GM21447 (cell line): ENCODE data around the gene DHRS4L2.
"Not testable (repeated sequence)": the region's sequence is repeated elsewhere in the genome, so short reads cannot be mapped to it uniquely, and the experiment has no call there.

Experiments used
- ATAC-seq: cut with Tn5 transposase; IDR thresholded peaks from one replicate; pipeline ENCODE4 v1.9.1; 2021; ENCODE audit not compliant: unreplicated experiment

Gene DHRS4L2

GRCh38 chr14:23970283-23970659, 18.5 kb upstream of the DHRS4L2 start:
- not testable (repeated sequence) for ATAC-seq

- not testable (repeated sequence) for ATAC-seq
Measured at GRCh38 chr14:23973178-23973577, 15.6 kb upstream of the DHRS4L2 start.

- ATAC-seq = not testable (repeated sequence)
Measured at GRCh38 chr14:23974041-23974440, 14.7 kb upstream of the DHRS4L2 start.

GRCh38 chr14:23977208-23977607, 11.5 kb upstream of the DHRS4L2 start:
- not testable (repeated sequence) for ATAC-seq

- ATAC-seq = not testable (repeated sequence)
Measured at GRCh38 chr14:23981951-23982813, 6.5 kb upstream of the DHRS4L2 start.

- ATAC-seq = no peak
Measured at GRCh38 chr14:23984891-23985602, 3.7 kb upstream of the DHRS4L2 start.

GRCh38 chr14:23988223-23988606, 514 bp upstream of the DHRS4L2 start:
- peak; percentile 8 for ATAC-seq

GRCh38 chr14:23989734-23990445, 1.2 kb downstream of the DHRS4L2 start:
- ATAC-seq = not testable (repeated sequence)

GRCh38 chr14:23990961-23991360, 2.2 kb downstream of the DHRS4L2 start:
- not testable (repeated sequence) for ATAC-seq

- ATAC-seq = not testable (repeated sequence)
Measured at GRCh38 chr14:23993042-23993441, 4.3 kb downstream of the DHRS4L2 start.

GRCh38 chr14:23996009-23996408, 7.3 kb downstream of the DHRS4L2 start:
- ATAC-seq = not testable (repeated sequence)

- ATAC-seq = not testable (repeated sequence)
Measured at GRCh38 chr14:23996825-23997224, 8.1 kb downstream of the DHRS4L2 start.

GRCh38 chr14:23999640-24000039, 10.9 kb downstream of the DHRS4L2 start:
- ATAC-seq = not testable (repeated sequence)

GRCh38 chr14:24001078-24001477, 12.3 kb downstream of the DHRS4L2 start:
- ATAC-seq = not testable (repeated sequence)

GRCh38 chr14:24001679-24002078, 12.9 kb downstream of the DHRS4L2 start:
- not testable (repeated sequence) for ATAC-seq

GRCh38 chr14:24006471-24006816, 17.7 kb downstream of the DHRS4L2 start:
- not testable (repeated sequence) for ATAC-seq

GRCh38 chr14:24006817-24007652, 18.3 kb downstream of the DHRS4L2 start:
- peak; percentile 74 for ATAC-seq

- ATAC-seq = no peak
Measured at GRCh38 chr14:24011051-24011450, 22.3 kb downstream of the DHRS4L2 start.

GRCh38 chr14:24012726-24013273, 24.1 kb downstream of the DHRS4L2 start:
- not testable (repeated sequence) for ATAC-seq
